HFF-Myc (cell line): ENCODE measurements around the gene KDM8.

Experiments
- DNase-seq: peaks from one replicate; pipeline ENCODE4 v3.0.0-alpha.2; 2011; ENCODE audit warnings: low read depth; ENCODE audit errors: extremely low read depth
- H3K4me3 ChIP-seq: replicated peaks from 2 replicates; pipeline ENCODE4 v1.5.1; 2011; ENCODE audit warnings: low read depth, mild to moderate bottlenecking, control low read depth, low read length
- TF ChIP-seq, protein P1 (sequence below): IDR thresholded peaks from 2 replicates; pipeline ENCODE4 v1.5.1; 2012; ENCODE audit warnings: mild to moderate bottlenecking, low read depth, low read length, control low read depth; ENCODE audit errors: missing control alignments

KDM8 gene

DNA sequence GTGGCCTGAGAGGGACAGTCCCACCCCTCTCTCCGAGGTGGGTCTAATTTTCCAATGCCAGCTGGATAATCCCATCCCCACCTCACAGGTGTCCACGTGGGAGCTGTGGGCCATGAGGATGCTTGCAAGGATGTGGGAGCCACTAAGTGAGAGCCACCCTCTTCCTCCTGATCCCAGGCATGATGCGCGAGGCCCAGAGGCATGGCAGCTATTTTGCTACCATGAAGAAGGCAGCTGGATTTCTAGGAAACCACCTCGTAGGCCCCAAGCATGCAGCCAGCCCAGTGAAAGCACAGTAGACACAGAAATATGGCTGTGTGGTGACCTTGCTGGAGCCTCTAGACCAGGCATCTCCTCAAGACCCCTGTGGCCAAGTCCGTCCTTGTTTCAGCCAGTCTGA is 20.4 kb downstream of the KDM8 start:
- DNase-seq: no peak

DNA sequence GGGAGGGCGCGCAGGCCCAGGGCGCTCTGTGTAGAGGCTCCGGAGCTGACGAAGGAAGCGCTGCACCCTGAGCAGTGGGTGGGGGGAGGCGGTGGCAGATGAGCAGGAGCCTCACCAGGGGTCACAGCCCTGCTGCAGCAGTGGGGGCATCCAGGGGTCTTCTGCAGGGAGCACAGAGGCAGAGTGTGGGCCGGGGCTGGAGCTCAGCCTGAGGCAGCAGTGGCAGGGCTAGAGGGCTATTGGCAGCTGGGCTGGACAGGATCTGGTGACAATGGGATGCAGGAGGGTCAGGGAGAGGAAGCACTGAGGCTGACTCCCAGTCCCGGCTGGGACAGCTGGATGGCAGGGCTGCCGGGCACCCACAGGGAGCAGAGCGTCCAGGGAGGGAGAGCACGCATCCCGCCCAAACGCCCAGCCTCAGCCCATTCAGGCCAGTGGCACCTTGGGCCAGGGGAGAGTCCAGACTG is 21.0 kb downstream of the KDM8 start:
- DNase-seq: no peak
- no peak overlapping the region for H3K4me3 ChIP-seq
- TF ChIP-seq, protein P1, sequence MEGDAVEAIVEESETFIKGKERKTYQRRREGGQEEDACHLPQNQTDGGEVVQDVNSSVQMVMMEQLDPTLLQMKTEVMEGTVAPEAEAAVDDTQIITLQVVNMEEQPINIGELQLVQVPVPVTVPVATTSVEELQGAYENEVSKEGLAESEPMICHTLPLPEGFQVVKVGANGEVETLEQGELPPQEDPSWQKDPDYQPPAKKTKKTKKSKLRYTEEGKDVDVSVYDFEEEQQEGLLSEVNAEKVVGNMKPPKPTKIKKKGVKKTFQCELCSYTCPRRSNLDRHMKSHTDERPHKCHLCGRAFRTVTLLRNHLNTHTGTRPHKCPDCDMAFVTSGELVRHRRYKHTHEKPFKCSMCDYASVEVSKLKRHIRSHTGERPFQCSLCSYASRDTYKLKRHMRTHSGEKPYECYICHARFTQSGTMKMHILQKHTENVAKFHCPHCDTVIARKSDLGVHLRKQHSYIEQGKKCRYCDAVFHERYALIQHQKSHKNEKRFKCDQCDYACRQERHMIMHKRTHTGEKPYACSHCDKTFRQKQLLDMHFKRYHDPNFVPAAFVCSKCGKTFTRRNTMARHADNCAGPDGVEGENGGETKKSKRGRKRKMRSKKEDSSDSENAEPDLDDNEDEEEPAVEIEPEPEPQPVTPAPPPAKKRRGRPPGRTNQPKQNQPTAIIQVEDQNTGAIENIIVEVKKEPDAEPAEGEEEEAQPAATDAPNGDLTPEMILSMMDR: no peak

More for the DNA sequence above, 20.4 kb downstream of the KDM8 start:
- TF ChIP-seq, protein P1: no peak
- no peak overlapping the region for H3K4me3 ChIP-seq

DNA sequence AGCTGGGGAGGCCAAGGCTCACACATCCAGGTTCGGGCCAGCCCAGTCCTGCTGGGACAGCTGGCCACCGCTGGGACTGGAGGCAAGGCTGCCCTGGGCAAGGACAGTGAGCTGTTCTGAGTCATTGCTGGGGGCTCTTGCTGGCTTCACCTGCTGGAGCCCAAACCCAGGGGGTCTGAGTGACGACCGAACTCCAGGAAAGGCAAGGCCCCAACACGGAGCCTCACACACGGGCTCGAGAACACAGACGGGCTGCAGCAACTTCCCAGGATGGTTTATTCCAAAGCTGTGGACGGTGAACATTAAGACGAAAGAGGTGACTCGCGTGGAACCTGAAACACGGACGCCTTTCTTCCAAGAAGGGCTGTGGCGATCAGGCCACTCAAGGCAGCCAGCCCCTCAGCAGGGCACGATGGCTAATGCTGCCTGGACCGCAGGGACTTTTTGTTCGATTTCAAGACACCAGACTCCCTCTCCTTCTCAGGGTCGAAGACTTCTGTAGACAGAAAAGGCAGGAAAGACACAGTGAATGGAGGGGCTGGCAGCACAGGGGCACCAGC is 21.5 kb downstream of the KDM8 start:
- H3K4me3 ChIP-seq: no peak overlapping the region
- no peak for DNase-seq
- TF ChIP-seq, protein P1: no peak

DNA sequence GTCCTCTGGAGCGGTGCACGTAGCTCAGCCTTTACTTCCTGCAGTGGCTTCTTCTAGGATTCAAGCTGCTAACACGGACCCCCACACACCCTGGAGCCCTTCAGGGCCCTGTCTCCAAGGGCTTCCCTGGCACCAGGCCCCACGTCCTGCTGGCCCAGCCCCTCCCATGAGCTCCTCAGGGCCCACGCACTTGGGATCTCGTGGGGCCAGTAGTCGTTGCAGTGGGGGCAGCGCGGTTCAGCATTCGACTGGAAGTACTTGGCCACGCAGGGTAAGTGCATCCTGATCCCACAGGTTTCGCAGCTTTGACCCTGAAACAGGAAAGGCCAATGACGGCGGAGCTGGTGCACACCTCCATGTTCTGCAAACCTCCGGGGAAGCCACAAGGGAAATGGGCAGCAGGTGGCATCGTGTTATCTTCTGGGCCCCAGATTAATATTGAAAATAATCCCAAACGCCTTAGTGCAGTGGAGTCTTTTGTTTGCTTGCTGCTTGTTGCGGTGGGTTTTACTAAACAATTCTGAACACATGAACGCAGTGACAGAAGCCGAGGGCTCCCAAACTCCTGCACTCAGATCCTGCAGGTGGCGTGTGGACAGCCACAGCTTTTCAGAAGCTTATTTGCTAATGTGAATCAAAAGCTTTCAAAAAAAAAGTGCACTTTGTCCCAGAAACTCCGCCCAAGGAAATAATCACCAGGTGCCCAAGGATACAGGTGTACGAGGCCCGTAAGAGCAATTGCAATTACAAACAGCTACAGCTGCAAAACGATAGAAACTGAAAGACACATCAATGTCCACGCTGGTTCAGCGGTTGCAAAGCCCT is 22.4 kb downstream of the KDM8 start:
- DNase-seq: no peak

DNA sequence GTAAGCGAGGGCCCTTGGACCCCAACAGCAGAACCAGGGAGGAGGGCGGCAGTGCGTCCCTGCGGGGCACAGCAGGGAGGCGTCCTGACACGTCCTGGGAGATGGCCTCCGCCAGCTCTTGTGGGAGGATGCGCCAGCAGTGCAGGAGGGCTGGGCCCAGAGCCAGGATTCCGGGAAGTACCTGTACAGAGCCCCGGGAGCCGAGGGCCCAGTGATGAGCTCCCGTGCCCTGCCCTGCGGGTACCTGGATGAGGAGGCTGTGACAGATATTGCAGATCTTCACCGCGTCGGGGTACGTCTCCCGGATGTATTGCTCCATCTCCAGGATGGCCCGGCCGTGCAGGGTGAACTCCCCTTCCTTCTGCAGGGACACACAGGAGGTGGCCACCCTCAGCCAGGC is 23.1 kb downstream of the KDM8 start:
- TF ChIP-seq, protein P1: no peak
- no peak for DNase-seq
- no peak overlapping the region for H3K4me3 ChIP-seq

More for the DNA sequence above, 22.4 kb downstream of the KDM8 start:
- no peak overlapping the region for H3K4me3 ChIP-seq
- TF ChIP-seq, protein P1: no peak

DNA sequence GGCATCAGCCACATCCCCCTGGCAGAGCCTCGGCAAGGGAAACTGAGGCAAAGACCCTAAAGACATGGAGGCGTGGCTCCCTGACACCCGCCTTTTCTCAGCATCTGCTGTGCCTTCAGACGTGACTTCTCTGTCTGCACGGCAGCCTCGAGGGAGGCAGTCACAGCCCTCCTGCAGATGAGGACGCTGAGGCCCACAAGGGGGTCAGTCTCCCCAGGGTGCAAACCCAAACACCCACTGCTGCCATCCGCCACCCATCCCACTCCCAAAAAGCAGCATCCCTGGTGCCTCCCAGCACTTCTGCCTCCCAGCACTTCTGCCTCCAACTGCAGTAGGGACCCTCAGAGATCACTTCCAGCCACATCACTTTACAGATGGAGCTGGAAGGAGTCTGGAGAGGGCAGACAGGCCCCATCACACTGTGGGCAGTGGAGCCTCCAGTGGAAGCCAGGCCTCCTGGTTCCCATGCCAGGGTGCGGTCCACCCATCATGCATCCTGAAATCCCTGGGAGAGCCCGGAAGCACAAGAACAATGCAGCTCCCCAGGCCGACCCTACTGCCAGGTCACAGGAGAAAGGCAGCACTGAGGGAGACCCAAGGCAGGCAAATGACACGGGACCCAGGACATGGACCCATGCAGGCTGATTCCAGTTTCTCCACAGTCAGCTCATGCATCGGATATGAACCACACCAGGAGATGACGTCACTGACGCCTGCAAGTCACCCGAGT is 23.8 kb downstream of the KDM8 start:
- TF ChIP-seq, protein P1: no peak
- no peak for DNase-seq

More for the DNA sequence above, 23.8 kb downstream of the KDM8 start:
- H3K4me3 ChIP-seq: no peak overlapping the region
